ENCODE results near the gene DNAH11. TPM values are rescaled to one million over a fixed set of nuclear protein-coding genes. Genes with fewer than 3 reads are reported as not detected.

The DNAH11 gene
- total RNA-seq, 4 donors from 2014 or later, result 0.20 to 2.5 (median 0.71) TPM

DNA sequence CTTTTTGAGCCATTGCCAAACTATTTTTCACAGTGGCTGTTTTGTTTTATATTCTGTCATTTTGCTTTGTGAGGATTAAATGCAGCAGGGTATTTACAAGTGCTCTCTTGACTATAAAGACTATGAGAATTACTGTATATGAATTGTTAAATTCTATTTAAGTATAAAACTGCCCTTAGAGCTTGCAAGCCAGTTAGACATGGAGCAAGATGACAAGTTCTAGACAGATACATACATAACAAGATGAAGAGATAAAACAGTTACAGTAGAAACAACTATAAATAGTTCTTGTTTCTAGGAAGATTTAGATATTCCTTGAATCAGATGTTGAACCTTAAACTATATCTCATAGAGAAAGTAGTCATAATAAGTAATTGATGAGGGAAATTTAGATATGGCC is 60.6 kb downstream of the DNAH11 start:
- Histone ChIP-seq H3K27me3 (no peaks in the 10 kb centered on the region), H3K4me1 (no peaks in the 10 kb centered on the region), H3K36me3 (no peaks in the 10 kb centered on the region), H3K27ac (no peak overlapping the region), H3K9me3 (no peaks in the 10 kb centered on the region), H3K4me3 (no peak overlapping the region)
- TF ChIP-seq POLR2A (IDR thresholded peaks at IDR 0.05) (no peak), EP300 (IDR thresholded peaks at IDR 0.05) (no peak)
- TF ChIP-seq, protein P1, sequence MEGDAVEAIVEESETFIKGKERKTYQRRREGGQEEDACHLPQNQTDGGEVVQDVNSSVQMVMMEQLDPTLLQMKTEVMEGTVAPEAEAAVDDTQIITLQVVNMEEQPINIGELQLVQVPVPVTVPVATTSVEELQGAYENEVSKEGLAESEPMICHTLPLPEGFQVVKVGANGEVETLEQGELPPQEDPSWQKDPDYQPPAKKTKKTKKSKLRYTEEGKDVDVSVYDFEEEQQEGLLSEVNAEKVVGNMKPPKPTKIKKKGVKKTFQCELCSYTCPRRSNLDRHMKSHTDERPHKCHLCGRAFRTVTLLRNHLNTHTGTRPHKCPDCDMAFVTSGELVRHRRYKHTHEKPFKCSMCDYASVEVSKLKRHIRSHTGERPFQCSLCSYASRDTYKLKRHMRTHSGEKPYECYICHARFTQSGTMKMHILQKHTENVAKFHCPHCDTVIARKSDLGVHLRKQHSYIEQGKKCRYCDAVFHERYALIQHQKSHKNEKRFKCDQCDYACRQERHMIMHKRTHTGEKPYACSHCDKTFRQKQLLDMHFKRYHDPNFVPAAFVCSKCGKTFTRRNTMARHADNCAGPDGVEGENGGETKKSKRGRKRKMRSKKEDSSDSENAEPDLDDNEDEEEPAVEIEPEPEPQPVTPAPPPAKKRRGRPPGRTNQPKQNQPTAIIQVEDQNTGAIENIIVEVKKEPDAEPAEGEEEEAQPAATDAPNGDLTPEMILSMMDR (IDR thresholded peaks at IDR 0.05), result no peak
- no peak for DNase-seq (ENCODE audit: low spot score in 2 of 2)

DNA sequence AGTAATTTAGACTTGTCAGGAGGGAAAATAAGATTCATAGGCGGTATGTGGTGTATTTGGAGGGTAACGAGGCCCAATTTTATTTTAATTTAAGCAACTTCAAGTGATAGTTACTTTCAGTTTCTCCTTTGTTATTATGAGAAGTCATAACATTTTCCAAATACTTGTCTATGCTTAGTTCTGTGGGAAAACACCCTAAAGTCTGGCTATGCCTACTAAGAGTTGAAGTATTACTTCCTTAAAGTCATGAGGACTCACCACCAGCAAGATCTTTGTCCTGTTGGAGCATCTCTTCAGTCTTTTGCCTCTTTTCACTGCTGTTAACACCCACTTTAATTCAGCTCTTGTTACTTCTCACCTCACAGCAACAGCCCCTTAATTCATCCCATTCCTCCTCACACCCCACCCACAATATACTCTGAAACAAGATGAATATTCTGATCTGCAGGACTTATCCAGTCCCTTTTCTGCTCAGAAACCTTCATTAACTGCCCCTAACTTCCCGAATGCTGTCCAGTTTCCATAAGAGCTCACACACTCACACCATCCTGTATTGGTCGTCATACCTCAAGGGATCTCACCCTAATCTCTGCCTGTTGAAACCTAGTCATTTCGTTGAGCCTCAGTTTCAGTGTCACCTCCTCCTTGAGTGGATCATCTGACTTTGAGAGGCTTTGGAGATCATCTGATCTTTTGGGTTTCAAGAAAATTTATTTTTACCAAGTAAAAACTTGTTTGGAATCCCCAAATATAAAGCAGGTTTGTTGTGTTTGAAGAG is 61.3 kb downstream of the DNAH11 start:
- 86 to 91% methylated on average over 5 of the region's 5 CpGs for WGBS, 2 donors
- H3K4me3 ChIP-seq, result no peak overlapping the region

DNA sequence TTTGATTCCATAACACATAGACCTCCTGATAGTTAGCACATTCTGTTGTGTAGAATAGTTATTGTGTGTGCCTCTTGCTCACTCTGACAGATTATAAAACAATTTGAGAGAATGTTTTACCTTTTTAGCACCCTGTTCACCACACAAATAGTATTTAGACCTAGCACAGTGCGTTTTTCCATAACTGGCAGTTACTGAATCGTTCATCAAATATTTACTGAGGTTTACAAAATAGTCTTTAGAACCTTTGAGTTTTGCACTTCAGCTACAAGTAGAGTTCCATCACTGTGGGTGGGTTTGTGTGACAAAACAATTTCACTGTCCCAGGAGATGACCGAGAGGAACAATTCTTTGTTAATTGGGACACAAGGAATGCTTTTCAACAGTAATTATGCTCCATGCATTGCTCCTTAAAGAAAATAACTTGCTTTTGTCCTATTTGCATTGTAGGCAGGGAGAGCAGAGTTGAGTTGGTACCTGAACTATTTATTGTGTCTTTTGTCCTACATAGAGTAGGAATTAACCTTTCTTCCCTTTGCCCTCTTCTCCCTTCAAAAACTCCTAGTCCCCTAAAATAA is 62.3 kb downstream of the DNAH11 start:
- H3K27ac ChIP-seq, result no peak overlapping the region
- TF ChIP-seq EP300 (IDR thresholded peaks at IDR 0.05) (no peak), POLR2A (IDR thresholded peaks at IDR 0.05) (no peak)
- TF ChIP-seq, protein P1 (IDR thresholded peaks at IDR 0.05), result no peak
- WGBS, 2 donors, result 77% methylated on average over 3 of the region's 3 CpGs
- no peaks in the 10 kb centered on the region for H3K4me1 ChIP-seq
- H3K4me3 ChIP-seq, result no peak overlapping the region
- H3K36me3 ChIP-seq, result no peaks in the 10 kb centered on the region
- H3K27me3 ChIP-seq, result no peaks in the 10 kb centered on the region
- no peaks in the 10 kb centered on the region for H3K9me3 ChIP-seq
- DNase-seq (ENCODE audit: low spot score in 2 of 2), result no peak

More for the DNA sequence above, 61.3 kb downstream of the DNAH11 start:
- no peak for DNase-seq (ENCODE audit: low spot score in 2 of 2)
- Histone ChIP-seq H3K27ac (no peak overlapping the region), H3K27me3 (no peaks in the 10 kb centered on the region), H3K9me3 (no peaks in the 10 kb centered on the region), H3K4me1 (no peaks in the 10 kb centered on the region), H3K36me3 (no peaks in the 10 kb centered on the region)
- TF ChIP-seq POLR2A (IDR thresholded peaks at IDR 0.05) (no peak), EP300 (IDR thresholded peaks at IDR 0.05) (no peak)
- TF ChIP-seq, protein P1 (IDR thresholded peaks at IDR 0.05), result no peak

DNA sequence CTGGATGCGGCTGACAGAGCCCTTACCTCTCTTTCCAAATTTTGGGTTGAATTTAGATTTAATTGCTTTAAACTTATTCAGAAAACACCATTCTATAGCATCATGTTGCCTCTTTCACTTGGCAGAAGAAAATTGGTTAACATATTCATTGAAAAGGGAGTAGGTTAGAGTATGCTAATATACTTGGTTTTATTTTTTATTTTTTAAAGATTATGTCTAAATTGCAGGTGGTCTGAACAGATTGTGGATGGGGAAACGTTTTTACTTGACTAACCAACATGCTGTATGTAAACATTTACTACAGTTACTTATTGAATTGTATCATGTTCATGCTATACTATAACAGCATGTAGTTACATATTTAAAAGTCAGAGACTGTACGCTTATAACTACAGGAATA is 65.6 kb downstream of the DNAH11 start:
- no peaks in the 10 kb centered on the region for H3K9me3 ChIP-seq

DNA sequence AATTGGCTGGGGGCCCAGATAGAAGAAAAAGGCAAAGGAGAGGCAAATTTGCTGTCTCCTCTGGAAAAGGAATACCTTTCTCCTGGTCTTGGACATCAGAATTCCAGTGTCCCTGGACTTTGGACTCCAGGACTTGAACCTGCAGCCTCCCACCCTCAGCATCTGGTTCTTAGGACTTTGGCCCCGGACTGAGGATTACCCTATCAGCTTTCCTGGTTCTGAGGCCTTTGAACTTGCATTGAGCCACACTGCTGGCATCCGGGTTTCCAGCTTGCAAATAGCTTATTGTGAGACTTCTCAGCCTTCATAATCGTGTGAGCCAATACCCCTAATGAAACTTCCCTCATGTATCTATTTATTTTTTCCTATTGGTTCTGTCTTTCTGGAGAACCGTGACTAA is 68.3 kb downstream of the DNAH11 start:
- Histone ChIP-seq H3K27ac (no peak overlapping the region), H3K4me1 (no peaks in the 10 kb centered on the region), H3K4me3 (no peak overlapping the region), H3K27me3 (no peaks in the 10 kb centered on the region), H3K9me3 (no peaks in the 10 kb centered on the region), H3K36me3 (no peaks in the 10 kb centered on the region)
- DNase-seq (ENCODE audit: low spot score in 2 of 2), result no peak
- TF ChIP-seq EP300 (IDR thresholded peaks at IDR 0.05), result no peak
- no peak for TF ChIP-seq POLR2A (IDR thresholded peaks at IDR 0.05)
- TF ChIP-seq, protein P1 (IDR thresholded peaks at IDR 0.05), result no peak
- 82 to 92% methylated on average over 4 of the region's 4 CpGs for WGBS, 2 donors

More for the DNA sequence above, 65.6 kb downstream of the DNAH11 start:
- 70 to 73% methylated on average over 3 of the region's 3 CpGs for WGBS, 2 donors
- H3K4me3 ChIP-seq, result no peak overlapping the region
- no peak for TF ChIP-seq EP300 (IDR thresholded peaks at IDR 0.05)
- TF ChIP-seq, protein P1 (IDR thresholded peaks at IDR 0.05), result no peak
- TF ChIP-seq POLR2A (IDR thresholded peaks at IDR 0.05), result no peak
- no peaks in the 10 kb centered on the region for H3K27me3 ChIP-seq
- H3K36me3 ChIP-seq, result no peaks in the 10 kb centered on the region
- DNase-seq (ENCODE audit: low spot score in 2 of 2), result no peak
- no peak overlapping the region for H3K27ac ChIP-seq
- H3K4me1 ChIP-seq, result no peaks in the 10 kb centered on the region

Data from tibial nerve (tissue), 4 donors.